ENCODE results near the gene LRTM1. TPM values are rescaled to one million over a fixed set of nuclear protein-coding genes. Genes with fewer than 3 reads are reported as not detected.

Gene LRTM1
- total and polyA plus RNA-seq, 2 of the 13 experiments (the other 11 are each of a cell fraction or from before 2014, with no cell fraction given): not detected

GRCh38 chr3:54882129-54882833 is 45.6 kb downstream of the LRTM1 start (continued):
- TF ChIP-seq ZNF276 (CRISPR knock-in tag; IDR thresholded peaks at IDR 0.05; ENCODE audit: low read depth): no peak
- TF ChIP-seq IKZF1 (IDR thresholded peaks at IDR 0.05): no peak
- no peak for TF ChIP-seq ZNF639 (CRISPR knock-in tag; conservative IDR thresholded peaks at IDR 0.05)
- TF ChIP-seq SETDB1 (CRISPR knock-in tag; IDR thresholded peaks at IDR 0.05; ENCODE audit: borderline replicate concordance): no peak

- H3K4me3 ChIP-seq (replicated peaks in 1 of 3; ENCODE audit: insufficient read depth in 1 of 3, low read depth in 2 of 3, low read length in 3 of 3): no peak overlapping the region
- DNase-seq (ENCODE audit: low spot score) (no peak), FAIRE-seq (no peak), ATAC-seq (no peak)
- in situ Hi-C loops (cut with HindIII; ENCODE audit: extremely low pct_ligation_motif_present, low pct_unique_long_range_greater_than_20kb) (no loop called here), intact Hi-C loops (cut with micrococcal nuclease; ENCODE audit: unreplicated experiment) (no loop called here)
- BruUV-seq (replicated peaks): no TSS peak
- H3K4me1 ChIP-seq (ENCODE audit: insufficient read depth, low read length): no peaks in the 10 kb centered on the region
- no peak overlapping the region for H2AFZ ChIP-seq (ENCODE audit: low read length)
- WGBS (ENCODE audit: low lambda C conversion rate): 10% methylated on average over 7 of the region's 7 CpGs
- no peak overlapping the region for H3K4me2 ChIP-seq (ENCODE audit: low read depth, low read length)
- H4K20me1 ChIP-seq (ENCODE audit: insufficient read depth, low read length): no peaks in the 10 kb centered on the region
- POLR2A ChIA-PET: no interaction called here
- no peaks in the 10 kb centered on the region for H3K9me3 ChIP-seq (ENCODE audit: low read length)
- TF ChIP-seq HNRNPLL (IDR thresholded peaks at IDR 0.05; ENCODE audit: low read depth, low read length, poor library complexity, severe bottlenecking) (no peak), E2F2 (CRISPR knock-in tag; IDR thresholded peaks at IDR 0.05; ENCODE audit: borderline replicate concordance) (no peak), SNAPC5 (CRISPR knock-in tag; IDR thresholded peaks at IDR 0.05; ENCODE audit: borderline replicate concordance) (no peak), AHR (CRISPR knock-in tag; IDR thresholded peaks at IDR 0.05) (no peak), ZBTB21 (CRISPR knock-in tag; IDR thresholded peaks at IDR 0.05) (no peak), PLSCR1 (CRISPR knock-in tag; IDR thresholded peaks at IDR 0.05; ENCODE audit: borderline replicate concordance) (no peak), PAWR (CRISPR knock-in tag; IDR thresholded peaks at IDR 0.05; ENCODE audit: borderline replicate concordance) (no peak)
- no peaks in the 10 kb centered on the region for H3K79me2 ChIP-seq (ENCODE audit: insufficient read depth, low read length)
- CTCF ChIA-PET (ENCODE audit: low intra/inter-chr PET ratio, low total read pairs): no interaction called here
- no peaks in the 10 kb centered on the region for H3K36me3 ChIP-seq (replicated peaks in 1 of 2; ENCODE audit: control insufficient read depth in 1 of 2, insufficient read depth in 2 of 2, low read length in 2 of 2)
- H3K27me3 ChIP-seq (ENCODE audit: control insufficient read depth in 1 of 2, insufficient read depth in 2 of 2, low read length in 2 of 2): peaks cover 0 to 8% of the 10 kb centered on the region in 2 experiments; a peak in 1 of 5 replicates
- no peak overlapping the region for H3K27ac ChIP-seq (ENCODE audit: extremely low read length, insufficient read depth, low read length)
- H3K9ac ChIP-seq (ENCODE audit: insufficient read depth, low read depth, low read length): no peak overlapping the region
These were observed 49.7 kb downstream of the LRTM1 start for GRCh38 chr3:54878145-54878544.

Data from HepG2 (cell line).